Left lung (tissue), 10 donors: ENCODE measurements around the gene KMT2C. TPM values are rescaled to one million over a fixed set of nuclear protein-coding genes. Genes with fewer than 3 reads are reported as not detected.

ENCODE experiments used
- ATAC-seq: fragments of 200-7000 bp; cut with Tn5 transposase; one replicate; pipeline ENCODE4 v1.9.1; 2020; ENCODE audit warnings: moderate library complexity
- DNase-seq, 4 donors: peaks; one replicate each; pipeline ENCODE4 v3.0.0-alpha.2; 2013 to 2020
- H3K27ac ChIP-seq, 2 donors: fragments of 200-600 bp; sonication (generic) in 1 of 2; one replicate each; pipeline versions ENCODE4 v1.5.0 to v1.8.0; 2020 to 2021
- H3K27me3 ChIP-seq, 2 donors: fragments of 200-600 bp; sonication (generic) in 1 of 2; one replicate each; pipeline versions ENCODE4 v1.5.0 to v1.8.0; 2020 to 2021
- H3K36me3 ChIP-seq, 2 donors: fragments of 200-600 bp; sonication (generic) in 1 of 2; one replicate each; pipeline versions ENCODE4 v1.5.0 to v1.8.0; 2020 to 2021
- H3K4me1 ChIP-seq, 2 donors: fragments of 200-600 bp; one replicate each; pipeline ENCODE4 v1.8.0; 2021
- H3K4me3 ChIP-seq, 2 donors: fragments of 200-600 bp; sonication (generic) in 1 of 2; one replicate each; pipeline versions ENCODE4 v1.5.0 to v1.8.0; 2020 to 2021; ENCODE audit warnings: mild to moderate bottlenecking in 1 of 2
- H3K9me3 ChIP-seq, 2 donors: fragments of 200-600 bp; sonication (generic) in 1 of 2; one replicate each; pipeline versions ENCODE4 v1.5.0 to v1.8.0; 2020 to 2021
- intact Hi-C, 2 donors: fragments of 100-400 bp; cut with DNase I; formaldehyde crosslinking; loops; one replicate each; pipeline versions ENCODE4 v1.11.2 to v1.14.2; 2022
- polyA plus RNA-seq, 6 donors: library from polyadenylated mRNA; unstranded; fragments of 120-200 nt; gene quantifications; one replicate each; pipeline ENCODE4 v1.2.1, GENCODE V29; 2013; ENCODE audit not compliant: insufficient read length in 6 of 6
- total RNA-seq, 2 donors: library from RNA; stranded (reverse); fragmentation: NEBNext Ultra II Directional; extraction: Animal tissue kit (Norgen Biotek cat#: 25700); gene quantifications; one replicate each; pipeline ENCODE4 v1.2.1, GENCODE V29; 2021
- TF ChIP-seq, protein P1 (sequence below), 2 donors: fragments of 200-600 bp; sonication (generic) in 1 of 2; IDR thresholded peaks; one replicate each; pipeline versions ENCODE4 v1.5.0 to v1.8.0; 2021; ENCODE audit warnings: antibody characterized with exemption in 2 of 2
- donor health status: DM: no; HTN: yes; CAD: no.
- donor health status: DM: no; HTN: no; CAD: no.

The KMT2C gene
- total and polyA plus RNA-seq, 8 donors = 36.4 to 91.4 (median 42.1) TPM

DNA sequence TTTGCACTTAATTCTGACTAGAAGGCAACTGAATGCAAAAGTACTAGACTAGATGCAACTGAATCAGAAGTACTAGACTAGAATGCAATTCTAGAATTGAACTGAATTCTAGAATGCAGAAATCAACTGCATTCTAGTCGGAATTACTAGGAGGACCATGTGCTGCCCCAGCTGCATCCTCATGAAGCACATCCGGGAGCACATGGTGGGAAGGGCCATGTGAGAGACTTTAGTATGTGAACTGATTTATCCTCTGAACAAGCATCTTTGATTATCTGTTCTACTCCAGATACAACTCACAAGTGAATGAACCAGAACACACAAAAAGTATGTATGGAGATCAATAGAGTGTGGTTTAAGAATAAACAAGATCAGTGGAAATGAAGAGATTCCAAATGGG lies 295.2 kb downstream of the KMT2C start:
- Histone ChIP-seq H3K36me3 (peaks cover 0 to 95% of the 10 kb centered on the region in 2 donors), H3K4me1 (peaks cover 0 to 9% of the 10 kb centered on the region in 2 donors), H3K27ac (no peak overlapping the region), H3K9me3 (no peaks in the 10 kb centered on the region), H3K4me3 (no peak overlapping the region), H3K27me3 (no peaks in the 10 kb centered on the region)
- ATAC-seq (no peak), DNase-seq (no peak)
- intact Hi-C loops = no loop called here
- TF ChIP-seq, protein P1, sequence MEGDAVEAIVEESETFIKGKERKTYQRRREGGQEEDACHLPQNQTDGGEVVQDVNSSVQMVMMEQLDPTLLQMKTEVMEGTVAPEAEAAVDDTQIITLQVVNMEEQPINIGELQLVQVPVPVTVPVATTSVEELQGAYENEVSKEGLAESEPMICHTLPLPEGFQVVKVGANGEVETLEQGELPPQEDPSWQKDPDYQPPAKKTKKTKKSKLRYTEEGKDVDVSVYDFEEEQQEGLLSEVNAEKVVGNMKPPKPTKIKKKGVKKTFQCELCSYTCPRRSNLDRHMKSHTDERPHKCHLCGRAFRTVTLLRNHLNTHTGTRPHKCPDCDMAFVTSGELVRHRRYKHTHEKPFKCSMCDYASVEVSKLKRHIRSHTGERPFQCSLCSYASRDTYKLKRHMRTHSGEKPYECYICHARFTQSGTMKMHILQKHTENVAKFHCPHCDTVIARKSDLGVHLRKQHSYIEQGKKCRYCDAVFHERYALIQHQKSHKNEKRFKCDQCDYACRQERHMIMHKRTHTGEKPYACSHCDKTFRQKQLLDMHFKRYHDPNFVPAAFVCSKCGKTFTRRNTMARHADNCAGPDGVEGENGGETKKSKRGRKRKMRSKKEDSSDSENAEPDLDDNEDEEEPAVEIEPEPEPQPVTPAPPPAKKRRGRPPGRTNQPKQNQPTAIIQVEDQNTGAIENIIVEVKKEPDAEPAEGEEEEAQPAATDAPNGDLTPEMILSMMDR (IDR thresholded peaks at IDR 0.05) = no peak

DNA sequence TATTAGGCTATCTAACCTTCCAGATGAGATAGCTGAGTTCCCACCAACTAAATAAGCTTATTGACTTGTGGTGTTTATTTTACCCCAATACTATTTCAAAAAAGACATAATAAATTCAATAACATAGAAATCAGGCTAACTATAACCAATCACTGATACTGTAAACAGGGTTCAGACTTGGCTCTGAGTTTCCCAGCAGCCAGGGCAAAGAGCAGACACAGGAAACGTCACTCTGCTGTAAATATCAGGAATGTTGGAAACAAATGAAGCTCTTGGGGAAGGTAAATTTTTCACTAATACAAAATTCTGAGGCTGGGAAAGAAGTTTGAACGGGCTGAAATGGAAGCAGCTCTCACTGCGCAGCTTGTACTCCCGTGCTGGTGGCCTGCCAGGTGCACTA lies 295.7 kb downstream of the KMT2C start:
- peaks cover 0 to 9% of the 10 kb centered on the region in 2 donors for H3K4me1 ChIP-seq
- H3K36me3 ChIP-seq = peaks cover 0 to 90% of the 10 kb centered on the region in 2 donors
- no peak overlapping the region for H3K27ac ChIP-seq
- H3K4me3 ChIP-seq = no peak overlapping the region
- DNase-seq = no peak
- H3K9me3 ChIP-seq = no peaks in the 10 kb centered on the region
- intact Hi-C loops = no loop called here
- no peaks in the 10 kb centered on the region for H3K27me3 ChIP-seq
- TF ChIP-seq, protein P1 (IDR thresholded peaks at IDR 0.05) = no peak
- ATAC-seq = no peak

DNA sequence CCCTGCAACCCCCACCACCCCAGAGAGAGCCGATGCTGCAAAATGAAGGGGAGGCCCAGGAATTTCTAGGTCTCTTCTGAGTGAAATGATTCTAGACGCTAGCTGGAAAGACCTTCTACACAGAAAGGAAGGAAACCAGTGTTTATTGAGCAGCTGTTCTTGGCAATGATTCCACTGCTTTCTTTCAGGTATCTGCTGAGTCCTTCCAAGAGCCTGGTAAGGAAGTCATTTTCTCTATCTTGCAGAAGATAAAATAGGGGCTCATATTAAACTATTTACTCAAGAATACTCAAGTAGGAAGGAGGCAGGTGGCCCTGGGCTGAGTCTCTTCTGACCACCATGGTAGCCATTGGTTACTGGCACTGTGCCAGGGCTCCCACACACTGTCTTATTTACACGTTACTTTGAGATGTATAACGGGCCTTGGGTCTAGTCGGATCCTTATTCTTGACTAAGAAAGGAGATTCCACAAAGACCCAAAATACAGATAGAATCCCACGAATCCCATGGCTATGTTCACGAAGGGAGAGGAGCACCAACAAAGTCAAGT lies 298.3 kb downstream of the KMT2C start:
- intact Hi-C loops = no loop called here
- ATAC-seq = no peak

DNA sequence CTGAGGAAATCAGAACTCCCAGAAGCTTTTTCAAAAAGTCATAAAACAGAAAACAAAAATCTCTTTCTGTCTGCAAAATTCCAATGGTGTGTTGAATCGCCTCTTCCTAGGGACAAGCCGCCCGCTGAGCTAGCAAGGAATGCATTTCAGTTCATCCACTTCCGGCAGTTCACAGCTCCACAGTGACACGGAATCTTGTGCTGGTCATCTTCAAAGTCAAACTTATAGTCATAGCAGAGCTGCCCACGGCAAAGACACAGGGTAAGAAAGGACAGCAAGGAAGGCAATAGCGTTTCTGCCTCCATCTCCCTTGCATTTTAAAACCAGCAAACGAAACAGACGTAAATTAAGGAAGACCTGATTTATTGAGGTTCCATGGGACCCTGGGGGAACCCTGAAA lies 299.1 kb downstream of the KMT2C start:
- H3K27ac ChIP-seq = no peak overlapping the region
- DNase-seq = peak in 1 of 4 donors; percentile 10
- ATAC-seq = no peak
- H3K9me3 ChIP-seq = no peaks in the 10 kb centered on the region
- H3K36me3 ChIP-seq = peaks cover 0 to 82% of the 10 kb centered on the region in 2 donors
- intact Hi-C loops = no loop called here
- no peaks in the 10 kb centered on the region for H3K27me3 ChIP-seq
- H3K4me1 ChIP-seq = peaks cover 0 to 9% of the 10 kb centered on the region in 2 donors
- TF ChIP-seq, protein P1 (IDR thresholded peaks at IDR 0.05) = no peak
- H3K4me3 ChIP-seq = no peak overlapping the region

More for the DNA sequence above, 298.3 kb downstream of the KMT2C start:
- H3K9me3 ChIP-seq = no peaks in the 10 kb centered on the region
- H3K27ac ChIP-seq = no peak overlapping the region
- peaks cover 0 to 82% of the 10 kb centered on the region in 2 donors for H3K36me3 ChIP-seq
- TF ChIP-seq, protein P1 (IDR thresholded peaks at IDR 0.05) = no peak
- H3K4me3 ChIP-seq = no peak overlapping the region
- H3K4me1 ChIP-seq = peaks cover 0 to 9% of the 10 kb centered on the region in 2 donors
- no peaks in the 10 kb centered on the region for H3K27me3 ChIP-seq
- no peak for DNase-seq

DNA sequence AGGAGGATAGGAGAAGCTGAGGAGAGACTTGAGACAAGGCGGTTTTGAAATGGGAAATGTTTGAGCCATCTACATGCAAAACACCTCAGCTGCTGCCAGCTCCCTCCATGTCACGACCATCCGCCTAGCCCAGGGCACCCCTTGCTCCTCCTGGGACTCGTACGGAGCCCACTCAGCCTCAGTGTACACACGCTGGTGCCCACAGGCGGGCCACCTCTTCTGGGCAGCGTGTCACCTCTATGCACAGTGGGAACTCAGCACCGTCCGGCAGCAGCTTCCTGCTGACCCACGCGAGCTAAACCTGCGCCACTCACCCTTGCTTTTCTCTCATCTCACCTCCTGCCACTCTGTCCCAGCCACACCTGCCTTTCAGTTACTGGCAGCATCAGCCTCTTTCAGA lies 302.0 kb downstream of the KMT2C start:
- ATAC-seq (no peak), DNase-seq (no peak)
- TF ChIP-seq, protein P1 (IDR thresholded peaks at IDR 0.05) = no peak
- Histone ChIP-seq H3K27me3 (no peaks in the 10 kb centered on the region), H3K9me3 (no peaks in the 10 kb centered on the region), H3K36me3 (peaks cover 0 to 79% of the 10 kb centered on the region in 2 donors), H3K4me1 (peaks cover 0 to 9% of the 10 kb centered on the region in 2 donors), H3K27ac (no peak overlapping the region), H3K4me3 (no peak overlapping the region)
- intact Hi-C loops = no loop called here
